ENCODE results near the gene TEX2.
"Not testable (repeated sequence)": the region's sequence is repeated elsewhere in the genome, so short reads cannot be mapped to it uniquely, and the experiment has no call there.

Gene TEX2

GRCh38 chr17:64178011-64178825 is 84.8 kb downstream of the TEX2 start:
- no peak for DNase-seq

GRCh38 chr17:64177311-64178010 is 85.6 kb downstream of the TEX2 start:
- no peak for DNase-seq

- DNase-seq, result no peak
Observed at GRCh38 chr17:64176556-64176955, 86.5 kb downstream of the TEX2 start.

- peak; percentile 51 for DNase-seq
Observed at GRCh38 chr17:64174686-64175456, 88.2 kb downstream of the TEX2 start.

- DNase-seq, result no peak
Observed at GRCh38 chr17:64173646-64174045, 89.4 kb downstream of the TEX2 start.

- no peak for DNase-seq
Observed at GRCh38 chr17:64172510-64172909, 90.5 kb downstream of the TEX2 start.

GRCh38 chr17:64171041-64171440 is 92.0 kb downstream of the TEX2 start:
- no peak for DNase-seq

- no peak for DNase-seq
Observed at GRCh38 chr17:64170286-64170685, 92.8 kb downstream of the TEX2 start.

GRCh38 chr17:64167666-64168065 is 95.4 kb downstream of the TEX2 start:
- DNase-seq, result not testable (repeated sequence)

GRCh38 chr17:64166876-64167275 is 96.2 kb downstream of the TEX2 start:
- no peak for DNase-seq

- no peak for DNase-seq
Observed at GRCh38 chr17:64165347-64165746, 97.7 kb downstream of the TEX2 start.

GRCh38 chr17:64164596-64165285 is 98.3 kb downstream of the TEX2 start:
- no peak for DNase-seq

- DNase-seq, result no peak
Observed at GRCh38 chr17:64163468-64163867, 99.6 kb downstream of the TEX2 start.

GRCh38 chr17:64162554-64162953 is 100.5 kb downstream of the TEX2 start:
- no peak for DNase-seq

- no peak for DNase-seq
Observed at GRCh38 chr17:64161380-64162176, 101.5 kb downstream of the TEX2 start.

GRCh38 chr17:64160378-64160777 is 102.7 kb downstream of the TEX2 start:
- no peak for DNase-seq

GRCh38 chr17:64158831-64159590 is 104.0 kb downstream of the TEX2 start:
- no peak for DNase-seq

GRCh38 chr17:64158406-64158805 is 104.7 kb downstream of the TEX2 start:
- DNase-seq, result no peak

- no peak for DNase-seq
Observed at GRCh38 chr17:64157669-64158180, 105.3 kb downstream of the TEX2 start.

- no peak for DNase-seq
Observed at GRCh38 chr17:64156670-64157069, 106.4 kb downstream of the TEX2 start.
